GM19099 (cell line): ENCODE data around the gene GPM6B.

Source experiments
- POLR2A ChIP-seq: IDR thresholded peaks from 3 replicates; pipeline ENCODE4 v1.6.1; 2011; ENCODE audit warnings: low read depth; ENCODE audit not compliant: insufficient read length; ENCODE audit errors: extremely low read depth

GPM6B gene

DNA sequence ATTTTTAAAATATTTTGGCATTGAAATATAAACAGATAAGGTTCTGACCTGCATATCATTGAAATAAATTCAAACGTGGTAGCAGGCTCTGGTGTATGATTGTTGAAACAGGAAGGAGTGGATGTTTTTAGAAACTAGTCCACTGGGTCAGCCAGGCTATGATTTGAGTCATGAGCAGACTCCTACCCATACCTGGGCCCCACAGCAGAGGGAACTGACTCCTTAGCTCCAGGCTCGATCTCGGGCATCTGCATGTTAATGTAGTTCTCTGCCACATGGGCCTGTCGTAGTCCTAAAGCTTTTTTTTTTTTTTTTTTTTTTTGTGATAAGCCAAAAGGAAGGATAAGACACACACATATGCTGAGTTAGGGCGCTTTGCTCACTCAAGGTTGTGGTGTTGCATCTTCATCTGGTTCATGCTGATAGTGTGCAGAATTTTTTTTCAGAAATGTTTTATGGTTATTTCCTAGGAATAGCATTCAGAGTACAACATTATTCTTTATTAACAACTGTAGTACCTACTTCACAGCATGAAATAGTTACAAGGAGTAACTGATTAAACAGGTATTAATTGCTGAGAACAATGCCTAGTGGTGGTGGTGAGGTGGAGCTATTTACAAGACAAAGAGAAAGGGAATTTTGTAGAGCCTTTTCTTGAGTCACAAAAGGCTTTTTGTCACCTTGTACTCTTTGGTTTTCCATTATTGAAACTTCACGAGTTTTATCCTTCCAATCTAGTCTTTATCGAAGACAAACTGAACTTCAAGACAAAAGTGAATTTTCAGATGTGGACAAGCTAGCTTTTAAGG, 55.1 kb downstream of the GPM6B start:
- no peak for TF ChIP-seq POLR2A

GRCh38 chrX:13760426-13760825, 56.5 kb downstream of the GPM6B start:
- no peak for TF ChIP-seq POLR2A

GRCh38 chrX:13759152-13759718, 57.7 kb downstream of the GPM6B start:
- no peak for TF ChIP-seq POLR2A

DNA sequence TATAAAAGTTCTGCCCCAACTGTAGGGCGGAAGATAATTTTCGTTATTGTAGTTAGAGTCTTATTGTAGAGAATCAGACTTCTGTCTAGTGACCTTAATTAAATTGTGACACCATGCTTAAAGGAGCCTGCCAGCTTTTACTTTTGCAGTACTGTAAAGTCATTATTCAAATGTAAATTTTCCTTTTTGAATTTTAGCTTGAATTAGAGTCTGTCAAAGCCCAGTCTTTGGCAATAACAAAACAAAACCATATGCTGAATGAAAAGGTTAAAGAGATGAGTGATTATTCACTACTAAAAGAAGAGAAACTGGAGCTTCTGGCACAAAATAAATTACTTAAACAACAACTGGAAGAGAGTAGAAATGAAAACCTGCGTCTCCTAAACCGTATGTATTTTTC, 60.5 kb downstream of the GPM6B start:
- no peak for TF ChIP-seq POLR2A

DNA sequence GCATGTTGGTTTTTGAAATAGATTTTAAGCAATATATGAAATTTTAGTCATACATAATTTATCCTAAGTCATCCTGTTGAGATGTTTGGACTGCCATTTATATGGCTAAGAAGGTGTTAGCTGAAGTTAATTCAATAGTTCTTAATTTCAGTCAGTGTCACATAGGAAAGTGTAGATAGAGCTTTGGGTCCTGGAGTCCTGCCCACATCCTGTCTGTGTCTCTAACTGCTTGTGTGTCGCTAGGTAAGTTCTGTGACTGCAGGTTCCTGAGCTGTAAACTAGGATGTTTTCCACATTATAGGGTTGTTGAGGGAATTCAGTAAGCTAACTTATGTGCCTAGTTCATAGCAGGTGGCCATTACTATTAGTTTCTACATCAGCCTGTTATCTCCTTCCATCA, 61.6 kb downstream of the GPM6B start:
- no peak for TF ChIP-seq POLR2A

DNA sequence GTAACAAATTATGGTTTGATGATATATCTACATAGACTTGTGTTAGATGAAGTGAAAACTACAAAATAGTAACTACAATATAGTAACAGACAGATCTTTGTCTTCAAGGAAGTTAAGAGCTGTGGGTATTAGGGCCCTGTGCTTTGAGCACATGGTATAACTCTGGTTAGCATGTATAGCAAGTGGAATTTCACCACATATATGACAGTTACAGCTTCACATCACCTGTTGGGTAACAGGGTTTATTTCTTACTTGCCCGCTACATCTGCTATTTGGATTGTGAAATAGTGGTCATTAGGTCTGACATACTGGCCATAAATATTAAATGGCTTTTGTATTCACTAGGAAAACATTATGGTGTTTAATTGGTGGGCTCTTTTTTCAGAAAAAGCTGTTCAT, 62.1 kb downstream of the GPM6B start:
- no peak for TF ChIP-seq POLR2A

DNA sequence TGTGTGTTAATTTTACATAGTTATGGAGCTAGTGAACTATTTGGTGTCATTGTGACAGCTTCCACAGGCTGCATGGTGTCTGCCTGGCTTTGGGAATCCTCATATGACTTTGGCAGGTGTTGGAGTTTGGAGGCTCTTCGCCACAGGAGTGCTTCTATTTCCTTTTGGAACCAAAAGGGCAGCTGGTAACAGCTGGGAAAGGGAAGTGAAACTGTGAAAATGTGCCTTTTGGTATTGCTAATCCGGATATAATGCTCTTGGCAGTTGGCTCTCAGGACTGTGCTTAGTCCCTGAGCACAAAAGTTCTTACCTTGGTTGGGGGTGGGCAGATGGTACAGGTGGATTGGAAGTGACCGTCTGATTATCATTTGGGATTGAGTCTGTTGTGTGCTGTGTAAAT, 64.2 kb downstream of the GPM6B start:
- no peak for TF ChIP-seq POLR2A

- no peak for TF ChIP-seq POLR2A
These were observed 64.8 kb downstream of the GPM6B start for GRCh38 chrX:13752141-13752540.

DNA sequence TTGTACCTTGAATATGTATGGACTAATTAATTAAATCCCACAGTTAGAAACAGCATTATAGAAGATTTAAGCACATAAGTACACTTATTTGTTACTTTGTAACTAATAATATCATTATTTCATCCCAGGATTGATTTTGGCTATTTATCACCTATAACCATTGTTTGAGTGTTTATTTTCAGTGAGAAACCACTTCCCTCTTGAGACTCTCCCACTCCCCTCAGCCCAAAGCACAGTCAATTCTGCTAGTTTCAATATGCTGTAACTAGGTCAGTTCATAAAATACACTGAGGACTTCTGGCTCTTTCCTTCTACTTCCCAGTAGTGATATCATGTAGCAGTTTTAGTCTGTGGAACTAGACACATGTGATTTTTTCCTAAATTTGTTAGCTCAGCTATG, 66.1 kb downstream of the GPM6B start:
- no peak for TF ChIP-seq POLR2A

DNA sequence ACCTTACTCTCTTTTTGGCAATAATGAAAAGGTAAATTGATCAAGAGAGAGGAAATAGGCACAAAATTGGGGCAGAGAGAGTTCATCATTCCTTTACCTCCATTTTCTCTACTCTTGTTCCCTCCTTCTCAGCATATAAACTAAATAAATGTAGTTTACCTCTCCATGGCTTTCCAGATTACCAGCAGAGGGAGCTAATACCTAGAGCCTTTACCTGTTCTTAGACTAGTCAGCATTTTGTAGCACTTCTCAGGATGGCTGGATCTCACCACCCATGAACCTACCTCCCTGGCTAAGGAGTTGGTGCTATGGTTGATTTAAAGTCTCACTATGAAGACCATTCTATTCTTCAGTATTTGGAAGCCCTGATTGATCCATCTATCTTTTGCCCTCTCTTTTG, 66.7 kb downstream of the GPM6B start:
- TF ChIP-seq POLR2A, result no peak

GRCh38 chrX:13748486-13748885, 68.4 kb downstream of the GPM6B start:
- TF ChIP-seq POLR2A, result no peak

- TF ChIP-seq POLR2A, result no peak
These were observed 69.1 kb downstream of the GPM6B start for GRCh38 chrX:13747836-13748235.

- no peak for TF ChIP-seq POLR2A
These were observed 74.3 kb downstream of the GPM6B start for GRCh38 chrX:13742397-13743176.

- no peak for TF ChIP-seq POLR2A
These were observed 75.2 kb downstream of the GPM6B start for GRCh38 chrX:13741695-13742094.

GRCh38 chrX:13734278-13735172, 82.4 kb downstream of the GPM6B start, which contains the start of the genes OFD1 and TRAPPC2:
Gene OFD1 (plus strand): TSS chrX:13734748. CDS start chrX:13735072, 324 bp downstream.
Gene TRAPPC2 (minus strand): TSS chrX:13734620. CDS start chrX:13719963, 14,657 bp downstream.
- TF ChIP-seq POLR2A, result peak; percentile 83
